ENCODE measurements around the gene TAS1R2.
"Not testable (repeated sequence)": the region's sequence is repeated elsewhere in the genome, so short reads cannot be mapped to it uniquely, and the experiment has no call there.

The TAS1R2 gene

GRCh38 chr1:18840145-18840544 is 19.3 kb downstream of the TAS1R2 start:
- POLR2A ChIA-PET (ENCODE audit: low non-redundant PET): no interaction called here
- CTCF ChIA-PET: no interaction called here
- DNase-seq (ENCODE audit: low spot score): no peak
- no peak overlapping the region for H3K27ac ChIP-seq
- no peak for TF ChIP-seq CTCF (conservative IDR thresholded peaks at IDR 0.05; ENCODE audit: low read depth)

GRCh38 chr1:18836654-18837053 is 22.8 kb downstream of the TAS1R2 start:
- TF ChIP-seq CTCF (conservative IDR thresholded peaks at IDR 0.05; ENCODE audit: low read depth): no peak
- H3K27ac ChIP-seq: no peak overlapping the region
- DNase-seq (ENCODE audit: low spot score): peak; percentile 23
- POLR2A ChIA-PET (ENCODE audit: low non-redundant PET): no interaction called here
- CTCF ChIA-PET: interaction anchor here (1.5 kb wide), 1 partner anchor 239 kb away, joined by 5 read pairs; no protein-coding TSS in a partner anchor

GRCh38 chr1:18832319-18832718 is 27.1 kb downstream of the TAS1R2 start:
- CTCF ChIA-PET; POLR2A ChIA-PET (ENCODE audit: low non-redundant PET); DNase-seq (ENCODE audit: low spot score): not testable (repeated sequence)

GRCh38 chr1:18831656-18832055 is 27.8 kb downstream of the TAS1R2 start:
- H3K27ac ChIP-seq: no peak overlapping the region
- TF ChIP-seq CTCF (conservative IDR thresholded peaks at IDR 0.05; ENCODE audit: low read depth): no peak
- POLR2A ChIA-PET (ENCODE audit: low non-redundant PET): no interaction called here
- no peak for DNase-seq (ENCODE audit: low spot score)
- CTCF ChIA-PET: no interaction called here

More at GRCh38 chr1:18832319-18832718, 27.1 kb downstream of the TAS1R2 start:
- not testable (repeated sequence) for H3K27ac ChIP-seq

GRCh38 chr1:18830596-18830995 is 28.9 kb downstream of the TAS1R2 start:
- TF ChIP-seq CTCF (conservative IDR thresholded peaks at IDR 0.05; ENCODE audit: low read depth): no peak
- CTCF ChIA-PET: interaction anchor here (0.6 to 1.1 kb wide), 3 partner anchors 10 to 446 kb away, joined by 3 to 5 read pairs (median 3); no protein-coding TSS in a partner anchor

GRCh38 chr1:18829671-18830070 is 29.8 kb downstream of the TAS1R2 start:
- POLR2A ChIA-PET (ENCODE audit: low non-redundant PET): no interaction called here
- CTCF ChIA-PET: interaction anchor here (0.6 kb wide), 1 partner anchor 30 kb away, joined by 3 read pairs; no protein-coding TSS in a partner anchor
- TF ChIP-seq CTCF (conservative IDR thresholded peaks at IDR 0.05; ENCODE audit: low read depth): no peak
- no peak overlapping the region for H3K27ac ChIP-seq
- DNase-seq (ENCODE audit: low spot score): no peak

More at GRCh38 chr1:18830596-18830995, 28.9 kb downstream of the TAS1R2 start:
- DNase-seq (ENCODE audit: low spot score): no peak
- POLR2A ChIA-PET (ENCODE audit: low non-redundant PET): no interaction called here
- H3K27ac ChIP-seq: no peak overlapping the region

- CTCF ChIA-PET: no interaction called here
- no peak for DNase-seq (ENCODE audit: low spot score)
- POLR2A ChIA-PET (ENCODE audit: low non-redundant PET): no interaction called here
- no peak for TF ChIP-seq CTCF (conservative IDR thresholded peaks at IDR 0.05; ENCODE audit: low read depth)
- H3K27ac ChIP-seq: no peak overlapping the region
These were observed 31.2 kb downstream of the TAS1R2 start for GRCh38 chr1:18828224-18828623.

Data from RWPE1 (cell line).